HepG2 (cell line): ENCODE results near the gene NFS1. TPM values are rescaled to one million over a fixed set of nuclear protein-coding genes. Genes with fewer than 3 reads are reported as not detected.

Experiments used
- ATAC-seq: fragments of 200-7000 bp; cut with Tn5 transposase; 3 replicates; pipeline ENCODE4 v1.9.1; 2020; ENCODE audit warnings: mild to moderate bottlenecking, moderate library complexity
- BruUV-seq: library from RNA; stranded (reverse); fragments of 400-500 nt; replicated peaks from 2 replicates; lab custom pipeline; 2021; lab: Mats Ljungman, UMichigan
- CTCF ChIA-PET: fragments of 300-600 bp; formaldehyde crosslinking; extraction: SDS; loops from one replicate; lab custom pipeline; 2021; ENCODE audit warnings: low total read pairs, inconsistent platforms, low intra/inter-chr PET ratio; lab: Yijun Ruan, JAX
- POLR2A ChIA-PET: fragments of 350-600 bp; sonication (Branson Sonifier 250); formaldehyde crosslinking; loops from one replicate; lab custom pipeline; 2020; ENCODE audit warnings: antibody characterized with exemption, inconsistent platforms; lab: Yijun Ruan, JAX
- DNase-seq: peaks from one replicate; pipeline ENCODE4 v3.0.0-alpha.2; 2015; ENCODE audit warnings: low spot score
- FAIRE-seq: peaks from 3 replicates; lab custom pipeline; 2011; peaks lifted over from hg19 to GRCh38; lab: Jason Lieb, UNC
- H2AFZ ChIP-seq: one replicate; pipeline ENCODE4 v1.6.1; 2011; ENCODE audit warnings: low read length, inconsistent platforms
- H3K27ac ChIP-seq: fragments of 300-600 bp; 3 replicates; pipeline ENCODE4 v1.8.0; 2011; ENCODE audit warnings: mixed run types, mild to moderate bottlenecking, mixed read lengths, low read length, inconsistent platforms; ENCODE audit not compliant: insufficient read depth; ENCODE audit errors: extremely low read length
- H3K27me3 ChIP-seq, 2 experiments: fragments of 200-600 bp in 1 of 2; 2 replicates in 1 of 2; 3 replicates in 1 of 2; pipeline versions ENCODE4 v1.6.0 to v1.8.0; 2011; ENCODE audit warnings: low read length in 2 of 2, mild to moderate bottlenecking in 2 of 2, moderate library complexity in 2 of 2, inconsistent platforms in 1 of 2; ENCODE audit not compliant: insufficient read depth in 2 of 2, control insufficient read depth in 1 of 2
- H3K36me3 ChIP-seq, 2 experiments: fragments of 200-600 bp in 1 of 2; replicated peaks in 1 of 2; 2 replicates in 1 of 2; 3 replicates in 1 of 2; pipeline versions ENCODE4 v1.5.1 to v1.8.0; 2011; ENCODE audit warnings: low read length in 2 of 2, inconsistent platforms in 1 of 2; ENCODE audit not compliant: insufficient read depth in 2 of 2, control insufficient read depth in 1 of 2
- H3K4me1 ChIP-seq: 2 replicates; pipeline ENCODE4 v1.5.1; 2012; ENCODE audit warnings: low read length, inconsistent platforms; ENCODE audit not compliant: insufficient read depth
- H3K4me2 ChIP-seq: 2 replicates; pipeline ENCODE4 v1.6.0; 2011; ENCODE audit warnings: low read depth, low read length, inconsistent platforms
- H3K4me3 ChIP-seq, 3 experiments: fragments of 200-600 bp in 1 of 3; sonication (generic), shearing (Covaris generic) in 1 of 3; replicated peaks in 1 of 3; 2 replicates each; pipeline ENCODE4 v1.5.1; 2011 to 2016; ENCODE audit warnings: low read length in 3 of 3, inconsistent platforms in 2 of 3, low read depth in 2 of 3, mild to moderate bottlenecking in 2 of 3, control low read depth in 1 of 3, mixed read lengths in 1 of 3; ENCODE audit not compliant: insufficient read depth in 1 of 3
- H3K79me2 ChIP-seq: one replicate; pipeline ENCODE4 v1.6.1; 2011; ENCODE audit warnings: low read length, inconsistent platforms; ENCODE audit not compliant: insufficient read depth
- H3K9ac ChIP-seq: 2 replicates; pipeline ENCODE4 v1.6.0; 2011; ENCODE audit warnings: mild to moderate bottlenecking, low read depth, low read length, inconsistent platforms; ENCODE audit not compliant: insufficient read depth
- H3K9me3 ChIP-seq: 2 replicates; pipeline ENCODE4 v1.5.1; 2012; ENCODE audit warnings: mild to moderate bottlenecking, low read length
- H4K20me1 ChIP-seq: 2 replicates; pipeline ENCODE4 v1.6.0; 2011; ENCODE audit warnings: inconsistent platforms, mild to moderate bottlenecking, low read length, moderate library complexity; ENCODE audit not compliant: insufficient read depth
- CCDC6 ChIP-seq: sonication (generic); formaldehyde crosslinking; IDR thresholded peaks from 2 replicates; pipeline ENCODE4 v1.8.1; 2022; ENCODE audit warnings: mild to moderate bottlenecking, missing genetic modification reagents, moderate library complexity
- HNRNPLL ChIP-seq: fragments of 200-400 bp; formaldehyde crosslinking; IDR thresholded peaks from 2 replicates; pipeline ENCODE4 v1.6.1; 2017; ENCODE audit warnings: mild to moderate bottlenecking, low read depth, low read length; ENCODE audit not compliant: poor library complexity, severe bottlenecking
- POGK ChIP-seq: sonication (generic); formaldehyde crosslinking; conservative IDR thresholded peaks from 2 replicates; pipeline ENCODE4 v1.8.0; 2022; ENCODE audit warnings: mild to moderate bottlenecking, moderate library complexity, missing genetic modification reagents
- POLR2AphosphoS2 ChIP-seq: IDR thresholded peaks from 2 replicates; pipeline ENCODE4 v1.6.1; 2011; ENCODE audit warnings: low read depth, low read length, improper control_type of control experiment
- RBFOX2 ChIP-seq: fragments of 200-400 bp; formaldehyde crosslinking; IDR thresholded peaks from 2 replicates; pipeline ENCODE4 v1.6.1; 2017; ENCODE audit warnings: low read depth, mild to moderate bottlenecking, low read length
- RFXAP ChIP-seq: sonication (generic); formaldehyde crosslinking; IDR thresholded peaks from 2 replicates; pipeline ENCODE4 v1.4.0; 2020; ENCODE audit warnings: missing genetic modification reagents, borderline replicate concordance
- SRF ChIP-seq: IDR thresholded peaks from 2 replicates; pipeline ENCODE4 v1.6.1; 2011; ENCODE audit warnings: mild to moderate bottlenecking, low read depth, low read length, moderate library complexity
- TEAD2 ChIP-seq: sonication (generic); formaldehyde crosslinking; IDR thresholded peaks from 2 replicates; pipeline ENCODE4 v1.9.0; 2021; ENCODE audit warnings: missing genetic modification reagents
- TP53 ChIP-seq: sonication (generic); formaldehyde crosslinking; conservative IDR thresholded peaks from 2 replicates; pipeline ENCODE4 v1.4.0; 2020; ENCODE audit warnings: missing genetic modification reagents
- ZBTB44 ChIP-seq: sonication (generic); formaldehyde crosslinking; IDR thresholded peaks from 2 replicates; pipeline ENCODE4 v1.4.0; 2020; ENCODE audit warnings: missing genetic modification reagents
- ZNF18 ChIP-seq: sonication (generic); formaldehyde crosslinking; IDR thresholded peaks from 2 replicates; pipeline ENCODE4 v1.8.0; 2022; ENCODE audit warnings: mild to moderate bottlenecking, missing genetic modification reagents; ENCODE audit not compliant: insufficient replicate concordance
- ZNF460 ChIP-seq: sonication (generic); formaldehyde crosslinking; IDR thresholded peaks from 2 replicates; pipeline ENCODE4 v1.5.1; 2020; ENCODE audit warnings: missing genetic modification reagents, mild to moderate bottlenecking, borderline replicate concordance
- ZNF563 ChIP-seq: sonication (generic); formaldehyde crosslinking; IDR thresholded peaks from 2 replicates; pipeline ENCODE4 v1.8.0; 2022; ENCODE audit warnings: mild to moderate bottlenecking, moderate library complexity, missing genetic modification reagents
- ZNF609 ChIP-seq: sonication (generic); formaldehyde crosslinking; IDR thresholded peaks from 2 replicates; pipeline ENCODE4 v1.4.0; 2020; ENCODE audit warnings: mild to moderate bottlenecking, missing genetic modification reagents, borderline replicate concordance
- WGBS: methylation state at CpG from one replicate; pipeline ENCODE4 v1.1.6; 2017; ENCODE audit warnings: low lambda C conversion rate; 5-methylcytosine and 5-hydroxymethylcytosine counted together
- in situ Hi-C: cut with HindIII; loops from 2 replicates; pipeline ENCODE4 v1.10.0; 2017; ENCODE audit warnings: low pct_unique_long_range_greater_than_20kb; ENCODE audit not compliant: extremely low pct_ligation_motif_present
- intact Hi-C: fragments of 100-400 bp; cut with micrococcal nuclease; formaldehyde crosslinking; loops from one replicate; pipeline ENCODE4 v1.10.0; 2022; ENCODE audit not compliant: unreplicated experiment
- polyA plus RNA-seq, 8 experiments: library from polyadenylated mRNA; depleted of rRNA in 3 of 8; stranded (reverse) in 7 of 8; unstranded in 1 of 8; fragments of >200 nt; fragmentation: Illumina TruSeq in 4 of 8; extraction: Trizol in 4 of 8; gene quantifications; 2 replicates each; pipeline versions ENCODE4 v1.2.1 to v1.2.3, GENCODE V29; 2011 to 2016; ENCODE audit warnings: low read depth in 4 of 8, missing spikeins in 1 of 8, mixed read lengths in 1 of 8; ENCODE audit not compliant: insufficient read depth in 1 of 8
- total RNA-seq, 5 experiments: library from RNA; depleted of rRNA; stranded (reverse); fragments of >200 nt; fragmentation: Illumina TruSeq; extraction: Trizol; gene quantifications; 2 replicates each; pipeline ENCODE4 v1.2.3, GENCODE V29; 2016; ENCODE audit warnings: low read depth in 1 of 5

The NFS1 gene
- total and polyA plus RNA-seq, 2 of the 13 experiments (the other 11 are each of a cell fraction or from before 2014, with no cell fraction given) = 65.9 to 88.1 TPM

GRCh38 chr20:35732644-35732982 lies 33.5 kb upstream of the NFS1 start:
- in situ Hi-C loops (no loop called here), intact Hi-C loops (no loop called here)
- WGBS = 92% methylated on average over 1 of the region's 1 CpG
- ChIA-PET CTCF (no interaction called here), POLR2A (interaction anchor here (1.3 to 16.7 kb wide), 3 partner anchors 8 to 23 kb away, joined by 5 to 319 read pairs (median 211); partner anchors contain the start of genes NFS1, RBM39 and ROMO1)
- Histone ChIP-seq H3K4me1 (peaks cover 70% of the 10 kb centered on the region), H3K27me3 (no peaks in the 10 kb centered on the region), H3K36me3 (peaks cover 40 to 91% of the 10 kb centered on the region in 2 experiments), H4K20me1 (peaks cover 99% of the 10 kb centered on the region), H3K27ac (no peak overlapping the region), H3K79me2 (peaks cover 95% of the 10 kb centered on the region), H3K9me3 (no peaks in the 10 kb centered on the region), H3K9ac (no peak overlapping the region), H3K4me3 (no peak overlapping the region), H3K4me2 (no peak overlapping the region), H2AFZ (no peak overlapping the region)
- no peak for DNase-seq
- no TSS peak for BruUV-seq
- ATAC-seq = no peak
- no peak for FAIRE-seq
- TF ChIP-seq RBFOX2 = peak; percentile 55; the same call in 1 of the 2 replicates
- TF ChIP-seq ZNF609 = no peak
- TF ChIP-seq POLR2AphosphoS2 = peak; percentile 50; the same call in 1 of the 2 replicates
- no peak for TF ChIP-seq ZNF563 (CRISPR knock-in tag)
- TF ChIP-seq HNRNPLL = no peak
- TF ChIP-seq TEAD2 (CRISPR knock-in tag) = no peak
- TF ChIP-seq ZNF18 (CRISPR knock-in tag) = no peak
- TF ChIP-seq CCDC6 (CRISPR knock-in tag) = no peak
- no peak for TF ChIP-seq ZNF460 (CRISPR knock-in tag)
- TF ChIP-seq ZBTB44 (CRISPR knock-in tag) = no peak
- TF ChIP-seq SRF = no peak
- no peak for TF ChIP-seq TP53 (CRISPR knock-in tag)
- no peak for TF ChIP-seq POGK (CRISPR knock-in tag)
- TF ChIP-seq RFXAP (CRISPR knock-in tag) = no peak
